IMR-90 (cell line): Measurements from ENCODE around the gene KIF20A. TPM values are rescaled to one million over a fixed set of nuclear protein-coding genes. Genes with fewer than 3 reads are reported as not detected.

Source experiments
- ATAC-seq: fragments of 200-7000 bp; cut with Tn5 transposase; 2 replicates; pipeline ENCODE4 v1.9.1; 2020; ENCODE audit warnings: low read depth, mild to moderate bottlenecking, moderate library complexity
- BruUV-seq: library from RNA; stranded (reverse); fragments of 400-500 nt; replicated peaks from 2 replicates; lab custom pipeline; 2021; lab: Mats Ljungman, UMichigan
- CTCF ChIA-PET: fragments of 300-600 bp; formaldehyde crosslinking; extraction: SDS; loops from one replicate; lab custom pipeline; 2021; ENCODE audit warnings: antibody characterized with exemption; lab: Yijun Ruan, JAX
- POLR2A ChIA-PET: fragments of 300-600 bp; sonication (Branson Sonifier 250); formaldehyde crosslinking; loops from one replicate; lab custom pipeline; 2022; ENCODE audit warnings: antibody characterized with exemption; ENCODE audit not compliant: unreplicated experiment; lab: Charles Lee
- DNase-seq: peaks from one replicate; pipeline ENCODE4 v3.0.0; 2013
- H2AFZ ChIP-seq: replicated peaks from 2 replicates; pipeline ENCODE3; 2013; ENCODE audit warnings: low read length, mild to moderate bottlenecking; ENCODE audit not compliant: poor library complexity
- H2AK5ac ChIP-seq: 2 replicates; pipeline ENCODE4 v1.6.1; 2013; ENCODE audit warnings: low read depth, low read length, inconsistent platforms
- H2AK9ac ChIP-seq: replicated peaks from 2 replicates; pipeline ENCODE3; 2013; ENCODE audit warnings: mild to moderate bottlenecking, low read depth, low read length, moderate library complexity; ENCODE audit not compliant: poor library complexity
- H2BK120ac ChIP-seq: 2 replicates; pipeline ENCODE4 v1.6.1; 2013; ENCODE audit warnings: low read depth, low read length, inconsistent platforms
- H2BK15ac ChIP-seq: 3 replicates; pipeline ENCODE4 v1.6.1; 2013; ENCODE audit warnings: low read depth, low read length, inconsistent platforms
- H2BK20ac ChIP-seq: 2 replicates; pipeline ENCODE4 v1.6.1; 2013; ENCODE audit warnings: low read depth, mild to moderate bottlenecking, inconsistent platforms, low read length, moderate library complexity
- H2BK5ac ChIP-seq: 2 replicates; pipeline ENCODE4 v1.6.1; 2013; ENCODE audit warnings: mild to moderate bottlenecking, low read depth, low read length, inconsistent platforms; ENCODE audit not compliant: poor library complexity, severe bottlenecking
- H3K14ac ChIP-seq: replicated peaks from 2 replicates; pipeline ENCODE4 v1.6.1; 2013; ENCODE audit warnings: low read depth, low read length, inconsistent platforms
- H3K18ac ChIP-seq: 2 replicates; pipeline ENCODE4 v1.6.1; 2013; ENCODE audit warnings: low read depth, low read length, control low read depth
- H3K23ac ChIP-seq: 2 replicates; pipeline ENCODE4 v1.6.1; 2013; ENCODE audit warnings: low read depth, low read length, inconsistent platforms
- H3K27ac ChIP-seq: 2 replicates; pipeline ENCODE4 v1.5.1; 2013; ENCODE audit warnings: mild to moderate bottlenecking, control low read depth, low read length; ENCODE audit not compliant: insufficient read depth
- H3K27me3 ChIP-seq: 2 replicates; pipeline ENCODE4 v1.6.1; 2013; ENCODE audit warnings: low read length; ENCODE audit not compliant: control insufficient read depth, insufficient read depth
- H3K36me3 ChIP-seq: 2 replicates; pipeline ENCODE4 v1.6.1; 2013; ENCODE audit warnings: low read length, mixed read lengths; ENCODE audit not compliant: control insufficient read depth, insufficient read depth
- H3K4ac ChIP-seq: 2 replicates; pipeline ENCODE4 v1.6.1; 2013; ENCODE audit warnings: low read depth, low read length, inconsistent platforms
- H3K4me1 ChIP-seq: 2 replicates; pipeline ENCODE4 v1.6.1; 2013; ENCODE audit warnings: low read length, mixed read lengths; ENCODE audit not compliant: control insufficient read depth, insufficient read depth
- H3K4me2 ChIP-seq: 2 replicates; pipeline ENCODE4 v1.6.1; 2013; ENCODE audit warnings: low read depth, mild to moderate bottlenecking, control low read depth, low read length, moderate library complexity
- H3K4me3 ChIP-seq: 2 replicates; pipeline ENCODE4 v1.5.1; 2013; ENCODE audit warnings: low read depth, mild to moderate bottlenecking, control low read depth, low read length, moderate library complexity; ENCODE audit not compliant: insufficient read depth
- H3K56ac ChIP-seq: 2 replicates; pipeline ENCODE4 v1.6.1; 2013; ENCODE audit warnings: low read length, inconsistent platforms; ENCODE audit not compliant: insufficient read depth; ENCODE audit errors: extremely low read depth
- H3K79me1 ChIP-seq, 2 experiments: 2 replicates each; pipeline ENCODE4 v1.6.1; 2013; ENCODE audit warnings: low read length in 2 of 2, inconsistent platforms in 1 of 2, low read depth in 1 of 2
- H3K9ac ChIP-seq: 2 replicates; pipeline ENCODE4 v1.6.1; 2013; ENCODE audit warnings: low read depth, low read length, control low read depth
- H3K9me1 ChIP-seq: 2 replicates; pipeline ENCODE4 v1.6.1; 2013; ENCODE audit warnings: low read length, inconsistent platforms; ENCODE audit not compliant: insufficient read depth
- H3K9me3 ChIP-seq: 2 replicates; pipeline ENCODE4 v1.6.1; 2013; ENCODE audit warnings: low read length; ENCODE audit not compliant: control insufficient read depth, insufficient read depth
- H4K20me1 ChIP-seq: 2 replicates; pipeline ENCODE4 v1.6.1; 2013; ENCODE audit warnings: low read length, inconsistent platforms; ENCODE audit not compliant: insufficient read depth
- H4K5ac ChIP-seq: 2 replicates; pipeline ENCODE4 v1.6.1; 2013; ENCODE audit warnings: mild to moderate bottlenecking, low read depth, low read length, control low read depth
- H4K8ac ChIP-seq, 2 experiments: 2 replicates each; pipeline ENCODE4 v1.6.1; 2013; ENCODE audit warnings: low read depth in 2 of 2, low read length in 2 of 2, control low read depth in 1 of 2, inconsistent platforms in 1 of 2
- H4K91ac ChIP-seq: 2 replicates; pipeline ENCODE4 v1.6.1; 2013; ENCODE audit warnings: low read depth, low read length, inconsistent platforms; ENCODE audit not compliant: insufficient read depth
- CEBPB ChIP-seq: IDR thresholded peaks from 2 replicates; pipeline ENCODE4 v1.6.1; 2012; ENCODE audit warnings: low read depth, low read length, improper control_type of control experiment
- CTCF ChIP-seq: conservative IDR thresholded peaks from 2 replicates; pipeline ENCODE4 v1.5.1; 2012; ENCODE audit warnings: mild to moderate bottlenecking, low read depth, low read length, improper control_type of control experiment
- FOS ChIP-seq: fragments of 150-350 bp; IDR thresholded peaks from 2 replicates; pipeline ENCODE4 v1.6.1; 2016; ENCODE audit warnings: low read depth, low read length
- MAFK ChIP-seq: IDR thresholded peaks from 2 replicates; pipeline ENCODE4 v1.6.1; 2012; ENCODE audit warnings: low read depth, low read length, improper control_type of control experiment
- MAZ ChIP-seq: IDR thresholded peaks from 2 replicates; pipeline ENCODE4 v1.6.1; 2012; ENCODE audit warnings: low read depth, mild to moderate bottlenecking, low read length, improper control_type of control experiment, moderate library complexity, borderline replicate concordance
- MXI1 ChIP-seq: IDR thresholded peaks from 2 replicates; pipeline ENCODE4 v1.6.1; 2012; ENCODE audit warnings: low read depth, mild to moderate bottlenecking, low read length, moderate library complexity, borderline replicate concordance
- RCOR1 ChIP-seq: IDR thresholded peaks from 2 replicates; pipeline ENCODE4 v1.6.1; 2012; ENCODE audit warnings: mild to moderate bottlenecking, low read length, improper control_type of control experiment; ENCODE audit not compliant: insufficient replicate concordance
- SMC3 ChIP-seq: fragments of 150-350 bp; IDR thresholded peaks from 2 replicates; pipeline ENCODE4 v1.6.1; 2016; ENCODE audit warnings: low read depth, mild to moderate bottlenecking, antibody characterized with exemption, low read length, moderate library complexity
- WGBS, 2 experiments: methylation state at CpG; one replicate each; pipeline versions ENCODE4 v1.1.5 to v1.1.7; 2013; ENCODE audit warnings: missing lambda C conversion rate in 2 of 2; ENCODE audit not compliant: insufficient read length in 1 of 2; ENCODE audit errors: extremely low coverage in 2 of 2; 5-methylcytosine and 5-hydroxymethylcytosine counted together
- dilution Hi-C: fragments of 300-500 bp; cut with HindIII; formaldehyde crosslinking; loops from one replicate; pipeline ENCODE4 v1.14.3; 2018; ENCODE audit warnings: low sequenced_read_pairs; ENCODE audit not compliant: unreplicated experiment
- in situ Hi-C: fragments of 300-500 bp; cut with MboI; formaldehyde crosslinking; loops from 3 replicates; pipeline ENCODE4 v1.14.3; 2019; ENCODE audit warnings: low sequenced_read_pairs, inconsistent platforms, mixed read lengths
- intact Hi-C: fragments of 100-400 bp; cut with micrococcal nuclease; formaldehyde crosslinking; loops from 2 replicates; pipeline ENCODE4 v1.10.0; 2022
- polyA plus RNA-seq, 3 experiments: library from polyadenylated mRNA; depleted of rRNA; stranded (reverse); fragments of >200 nt; gene quantifications; 2 replicates each; pipeline ENCODE4 v1.2.3, GENCODE V29; 2012; ENCODE audit warnings: low replicate concordance in 1 of 3
- total RNA-seq: library from RNA; depleted of rRNA; stranded (reverse); fragments of >200 nt; gene quantifications from 2 replicates; pipeline ENCODE4 v1.2.3, GENCODE V29; 2012

KIF20A gene
- total and polyA plus RNA-seq, 2 of the 4 experiments (the other 2 are of a cell fraction): 42.0 to 106 TPM

DNA sequence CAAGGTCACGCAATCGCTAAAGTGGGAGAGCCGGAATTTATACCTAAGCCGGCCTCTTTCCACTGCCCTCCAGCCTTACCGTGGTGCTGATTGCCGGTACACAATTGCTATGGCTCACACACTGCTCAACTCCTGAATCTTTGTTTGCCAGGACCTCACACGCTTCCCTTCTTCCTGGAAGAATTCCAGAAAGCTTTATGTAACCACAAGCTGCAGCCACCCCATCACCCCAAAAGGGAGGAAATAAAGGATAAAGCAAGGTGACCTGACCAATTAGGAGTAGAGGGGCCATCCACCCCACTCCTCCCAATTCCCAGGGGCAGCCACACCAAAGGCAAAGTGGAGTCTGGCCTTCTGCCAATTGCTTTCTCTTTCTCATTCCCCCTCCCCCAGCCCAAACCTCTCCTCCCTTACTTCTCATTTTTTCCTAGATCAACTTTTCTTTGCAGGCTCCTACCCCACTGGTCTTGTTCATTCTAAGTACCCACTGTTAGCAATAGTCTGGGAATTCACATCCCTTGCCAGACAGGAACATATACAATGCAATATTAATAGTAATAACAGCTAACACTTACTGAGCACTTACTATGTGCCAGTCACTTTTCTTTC is 52.2 kb downstream of the KIF20A start:
- no peaks in the 10 kb centered on the region for H3K9me1 ChIP-seq
- H3K79me1 ChIP-seq: no peaks in the 10 kb centered on the region
- no TSS peak for BruUV-seq
- no peak overlapping the region for H3K14ac ChIP-seq
- no peak overlapping the region for H3K18ac ChIP-seq
- no peak overlapping the region for H3K27ac ChIP-seq
- dilution Hi-C loops: no loop called here
- H2BK5ac ChIP-seq: no peak overlapping the region
- peaks cover 3% of the 10 kb centered on the region; the same call in 1 of the 2 replicates for H3K27me3 ChIP-seq
- TF ChIP-seq CEBPB (no peak), SMC3 (no peak), RCOR1 (no peak), CTCF (no peak), FOS (no peak), MAZ (no peak), MAFK (no peak), MXI1 (no peak)
- no peak overlapping the region for H2BK20ac ChIP-seq
- H3K56ac ChIP-seq: no peak overlapping the region
- ChIA-PET CTCF (interaction anchor here (0.8 kb wide), 1 partner anchor 35 kb away, joined by 3 read pairs; no protein-coding TSS in a partner anchor), POLR2A (no interaction called here)
- H3K9ac ChIP-seq: no peak overlapping the region
- no peak overlapping the region for H3K4me2 ChIP-seq
- intact Hi-C loops: no loop called here
- H4K5ac ChIP-seq: no peak overlapping the region
- in situ Hi-C loops: no loop called here
- no peak overlapping the region for H2BK15ac ChIP-seq
- H3K4me3 ChIP-seq: no peak overlapping the region
- no peak overlapping the region for H2AK5ac ChIP-seq
- H2AK9ac ChIP-seq: no peak overlapping the region
- WGBS, 2 experiments: 39% methylated on average over 6 of the region's 7 CpGs; no CpG with 5 or more reads in 1 of the 2 experiments
- H4K91ac ChIP-seq: no peak overlapping the region
- no peak for DNase-seq
- H3K4me1 ChIP-seq: no peaks in the 10 kb centered on the region
- no peak overlapping the region for H3K23ac ChIP-seq
- ATAC-seq: no peak
- H3K4ac ChIP-seq: no peak overlapping the region
- no peaks in the 10 kb centered on the region for H3K36me3 ChIP-seq
- H2AFZ ChIP-seq: no peak overlapping the region
- H4K20me1 ChIP-seq: no peaks in the 10 kb centered on the region
- peaks cover 5% of the 10 kb centered on the region for H3K9me3 ChIP-seq
- H2BK120ac ChIP-seq: no peak overlapping the region
- no peak overlapping the region for H4K8ac ChIP-seq
